ENCODE data around the gene COMMD4.

DNA sequence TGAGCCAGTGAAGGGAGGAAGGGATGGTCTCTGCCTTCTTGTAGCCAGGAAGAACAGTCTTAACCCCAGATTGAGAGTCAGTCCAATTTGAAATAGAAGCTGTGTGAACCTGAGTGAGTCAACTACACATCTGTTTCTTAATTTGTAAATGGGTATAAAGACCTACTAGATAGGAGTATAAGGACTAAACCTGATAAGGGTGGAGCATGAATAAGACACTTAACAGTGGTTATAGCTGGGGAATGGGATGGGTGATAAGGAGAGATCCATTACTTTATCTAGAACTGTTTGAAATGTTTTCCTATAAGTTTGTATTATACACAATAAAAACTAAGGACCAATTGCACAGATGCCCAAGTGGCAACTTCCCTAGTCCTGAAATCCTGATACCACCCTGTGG, 31.1 kb downstream of the COMMD4 start:
- TF ChIP-seq, protein P1, sequence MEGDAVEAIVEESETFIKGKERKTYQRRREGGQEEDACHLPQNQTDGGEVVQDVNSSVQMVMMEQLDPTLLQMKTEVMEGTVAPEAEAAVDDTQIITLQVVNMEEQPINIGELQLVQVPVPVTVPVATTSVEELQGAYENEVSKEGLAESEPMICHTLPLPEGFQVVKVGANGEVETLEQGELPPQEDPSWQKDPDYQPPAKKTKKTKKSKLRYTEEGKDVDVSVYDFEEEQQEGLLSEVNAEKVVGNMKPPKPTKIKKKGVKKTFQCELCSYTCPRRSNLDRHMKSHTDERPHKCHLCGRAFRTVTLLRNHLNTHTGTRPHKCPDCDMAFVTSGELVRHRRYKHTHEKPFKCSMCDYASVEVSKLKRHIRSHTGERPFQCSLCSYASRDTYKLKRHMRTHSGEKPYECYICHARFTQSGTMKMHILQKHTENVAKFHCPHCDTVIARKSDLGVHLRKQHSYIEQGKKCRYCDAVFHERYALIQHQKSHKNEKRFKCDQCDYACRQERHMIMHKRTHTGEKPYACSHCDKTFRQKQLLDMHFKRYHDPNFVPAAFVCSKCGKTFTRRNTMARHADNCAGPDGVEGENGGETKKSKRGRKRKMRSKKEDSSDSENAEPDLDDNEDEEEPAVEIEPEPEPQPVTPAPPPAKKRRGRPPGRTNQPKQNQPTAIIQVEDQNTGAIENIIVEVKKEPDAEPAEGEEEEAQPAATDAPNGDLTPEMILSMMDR (conservative IDR thresholded peaks at IDR 0.05; ENCODE audit: low read depth, low read length), result no peak
- no peak for TF ChIP-seq EZH2 (IDR thresholded peaks at IDR 0.05; ENCODE audit: low read length, unreplicated experiment)

Data from PC-3 (cell line).